HEK293 (cell line): Measurements from ENCODE around the gene SULT1A2.
A peak's percentile ranks its signal among the peaks of the same experiment; 100 is the strongest.

Source experiments
- KLF7 ChIP-seq: fragments of 450-650 bp; formaldehyde crosslinking; IDR thresholded peaks from 2 replicates; pipeline ENCODE4 v1.5.1; 2016; ENCODE audit warnings: missing biosample characterization, missing genetic modification characterization, borderline replicate concordance
- KLF9 ChIP-seq: fragments of 450-650 bp; formaldehyde crosslinking; IDR thresholded peaks from 2 replicates; pipeline ENCODE4 v1.5.1; 2016; ENCODE audit warnings: missing biosample characterization, missing genetic modification characterization, low read depth
- PBX3 ChIP-seq: sonication (generic); formaldehyde crosslinking; IDR thresholded peaks from 2 replicates; pipeline ENCODE4 v1.8.1; 2022; ENCODE audit warnings: mild to moderate bottlenecking, moderate library complexity, missing genetic modification reagents
- PRDM1 ChIP-seq: fragments of 450-650 bp; formaldehyde crosslinking; IDR thresholded peaks from 2 replicates; pipeline ENCODE4; 2016; ENCODE audit warnings: missing biosample characterization, missing genetic modification characterization
- PRDM6 ChIP-seq: fragments of 450-650 bp; formaldehyde crosslinking; IDR thresholded peaks from 2 replicates; pipeline ENCODE4 v1.5.1; 2017; ENCODE audit warnings: missing biosample characterization, missing genetic modification characterization
- REST ChIP-seq: fragments of 450-650 bp; formaldehyde crosslinking; IDR thresholded peaks from 2 replicates; pipeline ENCODE4 v1.5.1; 2016; ENCODE audit warnings: missing biosample characterization, missing genetic modification characterization
- SETDB1 ChIP-seq: IDR thresholded peaks from one replicate; pipeline ENCODE4 v1.6.1; 2017; ENCODE audit warnings: mild to moderate bottlenecking, low read length, moderate library complexity, mixed read lengths; ENCODE audit not compliant: insufficient read length
- SP3 ChIP-seq: fragments of 450-650 bp; formaldehyde crosslinking; IDR thresholded peaks from 2 replicates; pipeline ENCODE4 v1.5.1; 2016; ENCODE audit warnings: missing biosample characterization, missing genetic modification characterization
- TCF7L2 ChIP-seq: IDR thresholded peaks from 2 replicates; pipeline ENCODE4 v1.6.1; 2011; ENCODE audit warnings: low read depth, mild to moderate bottlenecking, inconsistent platforms, low read length, moderate library complexity, borderline replicate concordance
- TRIM28 ChIP-seq: IDR thresholded peaks from 2 replicates; pipeline ENCODE4 v1.6.1; 2011; ENCODE audit warnings: low read length, control low read depth, borderline replicate concordance
- TSHZ1 ChIP-seq: fragments of 450-650 bp; formaldehyde crosslinking; IDR thresholded peaks from 2 replicates; pipeline ENCODE4 v1.5.1; 2016; ENCODE audit warnings: missing biosample characterization, missing genetic modification characterization, borderline replicate concordance
- ZBTB49 ChIP-seq: fragments of 450-650 bp; formaldehyde crosslinking; IDR thresholded peaks from 2 replicates; pipeline ENCODE4 v1.5.1; 2016; ENCODE audit warnings: missing biosample characterization, missing genetic modification characterization, low read depth
- ZNF19 ChIP-seq: fragments of 450-650 bp; formaldehyde crosslinking; IDR thresholded peaks from 2 replicates; pipeline ENCODE4; 2016; ENCODE audit warnings: missing biosample characterization, missing genetic modification characterization, low read depth
- ZNF223 ChIP-seq: fragments of 450-650 bp; formaldehyde crosslinking; IDR thresholded peaks from 2 replicates; pipeline ENCODE4 v1.5.1; 2016; ENCODE audit warnings: missing biosample characterization, missing genetic modification characterization
- ZNF311 ChIP-seq: fragments of 450-650 bp; formaldehyde crosslinking; IDR thresholded peaks from 2 replicates; pipeline ENCODE4 v1.5.1; 2017; ENCODE audit warnings: missing biosample characterization, missing genetic modification characterization, borderline replicate concordance
- ZNF391 ChIP-seq: fragments of 450-650 bp; formaldehyde crosslinking; IDR thresholded peaks from 2 replicates; pipeline ENCODE4 v1.5.1; 2016; ENCODE audit warnings: low read depth, missing biosample characterization, missing genetic modification characterization, borderline replicate concordance
- ZNF449 ChIP-seq: fragments of 450-650 bp; formaldehyde crosslinking; IDR thresholded peaks from 2 replicates; pipeline ENCODE4 v1.5.1; 2017; ENCODE audit warnings: missing biosample characterization, mild to moderate bottlenecking, missing genetic modification characterization, moderate library complexity
- ZNF501 ChIP-seq: fragments of 450-650 bp; formaldehyde crosslinking; IDR thresholded peaks from 2 replicates; pipeline ENCODE4 v1.5.1; 2016; ENCODE audit warnings: missing biosample characterization, missing genetic modification characterization
- ZNF560 ChIP-seq: fragments of 450-650 bp; formaldehyde crosslinking; IDR thresholded peaks from 2 replicates; pipeline ENCODE4 v1.5.1; 2017; ENCODE audit warnings: missing biosample characterization, missing genetic modification characterization, borderline replicate concordance
- ZNF600 ChIP-seq: fragments of 450-650 bp; formaldehyde crosslinking; IDR thresholded peaks from 2 replicates; pipeline ENCODE4 v1.5.1; 2016; ENCODE audit warnings: missing biosample characterization, missing genetic modification characterization
- ZNF610 ChIP-seq: fragments of 450-650 bp; formaldehyde crosslinking; IDR thresholded peaks from 2 replicates; pipeline ENCODE4 v1.5.1; 2016; ENCODE audit warnings: missing biosample characterization, missing genetic modification characterization, borderline replicate concordance
- ZNF707 ChIP-seq: fragments of 450-650 bp; formaldehyde crosslinking; IDR thresholded peaks from 2 replicates; pipeline ENCODE4 v1.5.1; 2016; ENCODE audit warnings: missing biosample characterization, missing genetic modification characterization
- ZNF776 ChIP-seq: fragments of 450-650 bp; formaldehyde crosslinking; IDR thresholded peaks from 2 replicates; pipeline ENCODE4 v1.5.0; 2017; ENCODE audit warnings: missing biosample characterization, missing genetic modification characterization, borderline replicate concordance
- ZNF777 ChIP-seq: fragments of 450-650 bp; formaldehyde crosslinking; IDR thresholded peaks from 2 replicates; pipeline ENCODE4 v1.5.1; 2017; ENCODE audit warnings: missing biosample characterization, missing genetic modification characterization, borderline replicate concordance

Gene SULT1A2

GRCh38 chr16:28553776-28554633 is 42.8 kb downstream of the SULT1A2 start, which contains the start of gene SGF29 (continued):
- TF ChIP-seq ZNF610 (tag by site-specific recombination) (peak; percentile 57; the same call in 1 of the 2 replicates), REST (tag by site-specific recombination) (no peak), TRIM28 (0 out of 2 replicates have a peak, but pooled peaks have one; percentile 37), ZNF600 (peak; percentile 77), ZNF776 (tag by site-specific recombination) (no peak), PRDM6 (peak; percentile 27; the same call in 1 of the 2 replicates), TSHZ1 (tag by site-specific recombination) (no peak), KLF9 (tag by site-specific recombination) (peak; percentile 71), TCF7L2 (no peak), ZBTB49 (tag by site-specific recombination) (no peak), ZNF707 (tag by site-specific recombination) (peak; percentile 24; the same call in 1 of the 2 replicates), ZNF311 (tag by site-specific recombination) (no peak), ZNF501 (tag by site-specific recombination) (peak; percentile 84; the same call in 1 of the 2 replicates), PRDM1 (no peak), KLF7 (tag by site-specific recombination) (0 out of 2 replicates have a peak, but pooled peaks have one; percentile 55), SETDB1 (no peak), ZNF391 (peak; percentile 92), SP3 (tag by site-specific recombination) (peak; percentile 76), PBX3 (CRISPR knock-in tag) (peak; percentile 64; the same call in 1 of the 2 replicates), ZNF223 (no peak), ZNF777 (tag by site-specific recombination) (0 out of 2 replicates have a peak, but pooled peaks have one; percentile 14), ZNF560 (no peak), ZNF19 (tag by site-specific recombination) (no peak), ZNF449 (no peak)
